MM.1S (cell line): ENCODE data around the gene ATF5.
"Not testable (repeated sequence)": the region's sequence is repeated elsewhere in the genome, so short reads cannot be mapped to it uniquely, and the experiment has no call there.

Source experiments
- DNase-seq: peaks from one replicate; pipeline ENCODE4 v3.0.0-alpha.2; 2015
- H2AFZ ChIP-seq: fragments of 300-600 bp; sonication (generic); 2 replicates; pipeline ENCODE4 v1.6.0; 2016; ENCODE audit warnings: antibody characterized with exemption, low read length
- H3F3A ChIP-seq: fragments of 300-600 bp; sonication (generic); 2 replicates; pipeline ENCODE4 v1.6.1; 2016; ENCODE audit warnings: mild to moderate bottlenecking, antibody characterized with exemption, low read length, moderate library complexity, mixed read lengths; ENCODE audit not compliant: insufficient read depth
- H3K27ac ChIP-seq: fragments of 300-600 bp; sonication (generic); 2 replicates; pipeline ENCODE4 v1.5.1; 2016; ENCODE audit warnings: mild to moderate bottlenecking, low read length
- H3K27me3 ChIP-seq: fragments of 300-600 bp; sonication (generic); replicated peaks from 2 replicates; pipeline ENCODE4 v1.6.0; 2016; ENCODE audit warnings: low read length; ENCODE audit not compliant: insufficient read depth
- H3K36me3 ChIP-seq: fragments of 300-600 bp; sonication (generic); replicated peaks from 2 replicates; pipeline ENCODE4 v1.6.1; 2016; ENCODE audit warnings: mild to moderate bottlenecking, low read length, mixed read lengths; ENCODE audit not compliant: insufficient read depth
- H3K4me1 ChIP-seq: fragments of 300-600 bp; sonication (generic); 2 replicates; pipeline ENCODE4 v1.6.1; 2016; ENCODE audit warnings: low read length, mixed read lengths
- H3K4me2 ChIP-seq: fragments of 300-600 bp; sonication (generic); 2 replicates; pipeline ENCODE4 v1.6.0; 2016; ENCODE audit warnings: low read depth, low read length
- H3K4me3 ChIP-seq: fragments of 300-600 bp; sonication (generic); 2 replicates; pipeline ENCODE4 v1.5.1; 2016; ENCODE audit warnings: low read length, mixed read lengths
- H3K79me2 ChIP-seq: fragments of 300-600 bp; sonication (generic); 2 replicates; pipeline ENCODE4 v1.6.1; 2016; ENCODE audit warnings: mixed run types, low read length, mixed read lengths
- H3K9ac ChIP-seq: fragments of 300-600 bp; sonication (generic); 2 replicates; pipeline ENCODE4 v1.6.1; 2016; ENCODE audit warnings: low read length, mixed read lengths
- H3K9me2 ChIP-seq: fragments of 300-600 bp; sonication (generic); replicated peaks from 2 replicates; pipeline ENCODE4 v1.6.1; 2016; ENCODE audit warnings: mild to moderate bottlenecking, low read length, mixed read lengths; ENCODE audit not compliant: insufficient read depth
- H3K9me3 ChIP-seq: fragments of 300-600 bp; sonication (generic); replicated peaks from 2 replicates; pipeline ENCODE4 v1.6.1; 2016; ENCODE audit warnings: mild to moderate bottlenecking, low read length, mixed read lengths; ENCODE audit not compliant: insufficient read depth
- H4K20me1 ChIP-seq: fragments of 300-600 bp; sonication (generic); 2 replicates; pipeline ENCODE4 v1.6.1; 2016; ENCODE audit warnings: mild to moderate bottlenecking, low read length, moderate library complexity, mixed read lengths; ENCODE audit not compliant: insufficient read depth
- CTCF ChIP-seq: fragments of 300-600 bp; sonication (generic); IDR thresholded peaks from 2 replicates; pipeline ENCODE4 v1.5.1; 2016; ENCODE audit warnings: antibody characterized with exemption, low read length, mixed read lengths
- EZH2 ChIP-seq: fragments of 300-600 bp; sonication (generic); optimal IDR thresholded peaks from 2 replicates; pipeline ENCODE3; 2017; ENCODE audit warnings: low read depth, mild to moderate bottlenecking, antibody characterized with exemption, low read length, mixed read lengths
- EZH2phosphoT487 ChIP-seq: fragments of 300-600 bp; sonication (generic); IDR thresholded peaks from 2 replicates; pipeline ENCODE4 v1.6.1; 2018; ENCODE audit warnings: antibody characterized with exemption, low read length

Gene ATF5

GRCh38 chr19:49968279-49968922, 39.4 kb downstream of the ATF5 start:
- peaks cover 9% of the 10 kb centered on the region for H3F3A ChIP-seq
- H3K9ac ChIP-seq: no peak overlapping the region
- peaks cover 14% of the 10 kb centered on the region for H3K4me1 ChIP-seq
- no peak overlapping the region for H3K4me2 ChIP-seq
- H3K4me3 ChIP-seq: no peak overlapping the region
- no peak for DNase-seq
- H3K27ac ChIP-seq: no peak overlapping the region
- H4K20me1 ChIP-seq: no peaks in the 10 kb centered on the region
- H3K27me3 ChIP-seq: no peaks in the 10 kb centered on the region
- no peaks in the 10 kb centered on the region for H3K36me3 ChIP-seq
- no peak overlapping the region for H2AFZ ChIP-seq
- no peak for TF ChIP-seq EZH2phosphoT487
- no peak for TF ChIP-seq EZH2
- TF ChIP-seq CTCF: no peak
- no peaks in the 10 kb centered on the region for H3K79me2 ChIP-seq
- no peaks in the 10 kb centered on the region for H3K9me3 ChIP-seq
- H3K9me2 ChIP-seq: no peaks in the 10 kb centered on the region

- H3K4me2 ChIP-seq, H3K9ac ChIP-seq, H3K27ac ChIP-seq, DNase-seq, H3K9me2 ChIP-seq, H3K9me3 ChIP-seq, H3F3A ChIP-seq, H3K36me3 ChIP-seq, H3K4me3 ChIP-seq, H4K20me1 ChIP-seq, H3K27me3 ChIP-seq, H2AFZ ChIP-seq, H3K79me2 ChIP-seq: not testable (repeated sequence)
- H3K4me1 ChIP-seq: peaks cover 14% of the 10 kb centered on the region
Observed at GRCh38 chr19:49969355-49969754, 40.4 kb downstream of the ATF5 start.

- Histone ChIP-seq H3F3A (no peaks in the 10 kb centered on the region), H3K4me2 (no peak overlapping the region), H3K4me1 (peaks cover 2% of the 10 kb centered on the region; the same call in 1 of the 2 replicates), H4K20me1 (no peaks in the 10 kb centered on the region), H2AFZ (no peak overlapping the region), H3K79me2 (no peaks in the 10 kb centered on the region), H3K27ac (no peak overlapping the region), H3K9me2 (no peaks in the 10 kb centered on the region), H3K4me3 (no peak overlapping the region), H3K27me3 (no peaks in the 10 kb centered on the region), H3K9me3 (no peaks in the 10 kb centered on the region), H3K9ac (no peak overlapping the region), H3K36me3 (no peaks in the 10 kb centered on the region)
- DNase-seq: no peak
- TF ChIP-seq CTCF (no peak), EZH2 (no peak), EZH2phosphoT487 (no peak)
Observed at GRCh38 chr19:49971991-49972411, 43.0 kb downstream of the ATF5 start.

- no peak overlapping the region for H3K9ac ChIP-seq
Observed at GRCh38 chr19:49972841-49973240, 43.8 kb downstream of the ATF5 start.

More at GRCh38 chr19:49972841-49973240, 43.8 kb downstream of the ATF5 start:
- Histone ChIP-seq H3K27ac (no peak overlapping the region), H3K79me2 (no peaks in the 10 kb centered on the region), H2AFZ (no peak overlapping the region), H4K20me1 (no peaks in the 10 kb centered on the region), H3K9me3 (no peaks in the 10 kb centered on the region), H3K4me2 (no peak overlapping the region), H3K4me1 (no peaks in the 10 kb centered on the region), H3F3A (no peaks in the 10 kb centered on the region), H3K9me2 (no peaks in the 10 kb centered on the region), H3K4me3 (no peak overlapping the region), H3K36me3 (no peaks in the 10 kb centered on the region), H3K27me3 (no peaks in the 10 kb centered on the region)
- DNase-seq: no peak
- TF ChIP-seq CTCF (no peak), EZH2 (no peak), EZH2phosphoT487 (no peak)
